HFFc6 (cell line): ENCODE measurements around the gene FAM222B. TPM values are rescaled to one million over a fixed set of nuclear protein-coding genes. Genes with fewer than 3 reads are reported as not detected.

Experiments
- DNase-seq: peaks from one replicate; pipeline ENCODE4 v3.0.0-alpha.2; 2018
- H3K27ac Mint-ChIP-seq: 2 replicates; pipeline ENCODE4 v1.8.0; 2020; ENCODE audit warnings: mild to moderate bottlenecking, mixed read lengths
- H3K27me3 Mint-ChIP-seq: 2 replicates; pipeline ENCODE4 v1.8.0; 2021; ENCODE audit warnings: mild to moderate bottlenecking, moderate library complexity, mixed read lengths; ENCODE audit not compliant: insufficient read depth
- H3K36me3 Mint-ChIP-seq: 2 replicates; pipeline ENCODE4 v1.8.0; 2021; ENCODE audit warnings: low read depth, mixed read lengths
- H3K4me1 Mint-ChIP-seq: 2 replicates; pipeline ENCODE4 v1.8.0; 2020; ENCODE audit warnings: low read depth, mixed read lengths
- H3K4me3 Mint-ChIP-seq: 2 replicates; pipeline ENCODE4 v1.8.0; 2020; ENCODE audit warnings: mild to moderate bottlenecking, moderate library complexity, mixed read lengths
- H3K9me3 Mint-ChIP-seq: 2 replicates; pipeline ENCODE4 v1.8.0; 2020; ENCODE audit warnings: mild to moderate bottlenecking, mixed read lengths
- CTCF ChIP-seq: fragments of 200-600 bp; sonication (generic); IDR thresholded peaks from 2 replicates; pipeline ENCODE4 v1.5.0; 2021; ENCODE audit warnings: antibody characterized with exemption, mild to moderate bottlenecking
- total RNA-seq, 6 experiments: library from RNA; stranded (reverse); fragmentation: NEBNext Ultra II Directional; extraction: Animal tissue kit (Norgen Biotek cat#: 25700); gene quantifications; 2 replicates in 1 of 6; 3 replicates in 5 of 6; pipeline ENCODE4 v1.2.3, GENCODE V29; 2021

The FAM222B gene
- total RNA-seq, 6 experiments from 2014 or later, result 14.5 to 17.2 (median 16.6) TPM

GRCh38 chr17:28726627-28727491 is 115.7 kb downstream of the FAM222B start:
- peak; percentile 99 for TF ChIP-seq CTCF
- H3K4me1 Mint-ChIP-seq, result peaks cover 52% of the 10 kb centered on the region
- H3K9me3 Mint-ChIP-seq, result no peaks in the 10 kb centered on the region
- H3K36me3 Mint-ChIP-seq, result peaks cover 16% of the 10 kb centered on the region
- H3K4me3 Mint-ChIP-seq, result peak overlapping the region; percentile 95
- H3K27ac Mint-ChIP-seq, result peak overlapping the region; percentile 95
- peak; percentile 91 for DNase-seq
- peaks cover 19% of the 10 kb centered on the region for H3K27me3 Mint-ChIP-seq

GRCh38 chr17:28726226-28726626 is 116.4 kb downstream of the FAM222B start, which contains the start of gene TLCD1:
TSS of gene TLCD1 (minus strand) at chr17:28726233. CDS start at chr17:28726097, 136 bp downstream.
- H3K4me1 Mint-ChIP-seq, result peaks cover 58% of the 10 kb centered on the region
- H3K36me3 Mint-ChIP-seq, result peaks cover 21% of the 10 kb centered on the region

GRCh38 chr17:28725660-28726225 is 116.8 kb downstream of the FAM222B start:
- Mint-ChIP-seq H3K9me3 (no peaks in the 10 kb centered on the region), H3K4me1 (peaks cover 63% of the 10 kb centered on the region), H3K4me3 (peak overlapping the region; percentile 95), H3K27me3 (peaks cover 21% of the 10 kb centered on the region), H3K36me3 (peaks cover 26% of the 10 kb centered on the region), H3K27ac (peak overlapping the region; percentile 96)
- peak; percentile 84 for DNase-seq
- 0 out of 2 replicates have a peak, but pooled peaks have one; percentile 4 for TF ChIP-seq CTCF

More at GRCh38 chr17:28726226-28726626, 116.4 kb downstream of the FAM222B start, which contains the start of gene TLCD1:
- TF ChIP-seq CTCF, result no peak
- no peaks in the 10 kb centered on the region for H3K9me3 Mint-ChIP-seq
- H3K27me3 Mint-ChIP-seq, result peaks cover 19% of the 10 kb centered on the region
- H3K4me3 Mint-ChIP-seq, result peak within 1 kb of the TSS; percentile 95
- peak; percentile 37 for DNase-seq
- peak within 1 kb of the TSS; percentile 96 for H3K27ac Mint-ChIP-seq

GRCh38 chr17:28725166-28725659 is 117.4 kb downstream of the FAM222B start:
- peak; percentile 70 for DNase-seq
- Mint-ChIP-seq H3K27ac (peak overlapping the region; percentile 96), H3K4me1 (peaks cover 67% of the 10 kb centered on the region)

More at GRCh38 chr17:28725166-28725659, 117.4 kb downstream of the FAM222B start:
- Mint-ChIP-seq H3K36me3 (peaks cover 31% of the 10 kb centered on the region), H3K9me3 (peaks cover 5% of the 10 kb centered on the region; the same call in 1 of the 2 replicates), H3K4me3 (peak overlapping the region; percentile 95), H3K27me3 (peaks cover 24% of the 10 kb centered on the region)
- peak; percentile 50 for TF ChIP-seq CTCF
